Measurements from ENCODE around the gene HBS1L.

HBS1L gene

DNA sequence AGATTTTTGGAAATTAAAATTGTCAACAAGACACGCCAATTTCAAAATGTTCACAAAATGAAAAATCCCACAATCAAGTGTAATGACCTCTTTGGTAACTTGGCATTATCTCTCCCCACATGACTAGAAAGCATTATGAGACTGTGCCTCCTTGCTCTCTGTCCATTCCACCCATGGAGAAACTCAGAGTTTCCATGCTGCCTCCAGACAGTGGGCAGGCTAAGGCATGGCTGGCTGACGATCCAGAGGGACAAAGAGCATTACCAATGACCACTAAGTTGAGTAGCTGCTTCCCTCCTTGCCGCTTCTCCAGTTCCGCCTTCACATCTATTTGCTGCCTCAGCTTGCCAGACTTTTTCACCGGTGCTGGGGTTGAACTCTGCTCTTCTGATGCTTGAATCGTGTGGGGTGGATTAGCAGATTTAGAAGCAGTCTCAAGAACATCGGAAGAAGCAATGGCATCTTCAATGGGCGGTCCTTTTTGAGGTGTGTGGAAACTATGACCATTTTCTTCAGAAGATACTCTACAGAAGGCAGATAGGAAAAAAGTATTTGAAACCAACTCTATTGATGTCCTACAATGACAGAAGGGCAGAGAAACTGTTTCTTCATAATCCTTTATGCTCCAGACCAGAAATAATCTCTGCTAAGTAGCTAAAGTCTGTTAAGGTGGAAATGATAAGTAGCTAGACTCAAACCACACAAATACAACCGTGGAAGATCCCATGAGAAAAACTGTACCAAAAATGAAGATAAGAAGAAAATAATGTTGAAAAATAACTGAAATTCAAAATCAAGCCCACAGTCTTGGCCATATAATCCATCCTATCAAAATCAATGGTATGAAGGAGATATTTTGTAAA, 57.3 kb downstream of the HBS1L start:
- no peak for DNase-seq (ENCODE audit: low spot score)

DNA sequence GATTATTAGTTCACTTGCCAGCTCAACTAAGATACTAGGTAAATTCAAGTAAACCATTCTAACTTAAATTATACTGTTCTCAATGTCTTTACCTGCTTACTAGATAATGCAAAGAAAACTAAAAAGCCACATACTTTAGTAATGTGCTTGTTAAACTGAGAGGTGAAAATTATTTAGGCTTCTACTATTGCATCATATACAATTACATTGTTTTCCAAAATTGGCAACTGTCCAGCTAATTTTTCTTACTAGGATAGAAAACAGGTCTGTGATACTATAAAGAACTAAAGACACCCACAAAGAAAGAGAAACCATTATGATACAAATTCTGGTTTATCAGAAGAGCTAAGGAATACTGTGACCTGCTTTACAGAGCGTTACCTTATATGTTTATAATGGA, 59.1 kb downstream of the HBS1L start:
- no peak for DNase-seq (ENCODE audit: low spot score)

DNA sequence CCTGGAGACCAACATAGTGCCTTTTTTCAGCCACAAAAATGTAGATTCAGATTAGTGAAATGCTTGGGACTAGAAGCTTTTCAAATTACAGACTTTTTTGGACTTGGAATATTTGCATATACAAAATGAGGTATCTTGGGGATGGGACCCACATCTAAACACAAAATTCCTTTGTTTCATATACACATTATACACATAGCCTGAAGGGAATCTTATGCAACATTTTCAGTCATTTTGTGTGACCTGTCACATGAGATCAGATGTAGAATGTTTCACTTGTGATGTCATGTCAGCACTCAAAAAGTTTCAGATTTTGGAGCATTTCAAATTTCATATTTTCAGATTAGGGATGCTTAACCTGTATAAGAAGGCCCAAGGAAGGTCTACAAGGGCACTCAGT, 60.2 kb downstream of the HBS1L start:
- no peak for DNase-seq (ENCODE audit: low spot score)

DNA sequence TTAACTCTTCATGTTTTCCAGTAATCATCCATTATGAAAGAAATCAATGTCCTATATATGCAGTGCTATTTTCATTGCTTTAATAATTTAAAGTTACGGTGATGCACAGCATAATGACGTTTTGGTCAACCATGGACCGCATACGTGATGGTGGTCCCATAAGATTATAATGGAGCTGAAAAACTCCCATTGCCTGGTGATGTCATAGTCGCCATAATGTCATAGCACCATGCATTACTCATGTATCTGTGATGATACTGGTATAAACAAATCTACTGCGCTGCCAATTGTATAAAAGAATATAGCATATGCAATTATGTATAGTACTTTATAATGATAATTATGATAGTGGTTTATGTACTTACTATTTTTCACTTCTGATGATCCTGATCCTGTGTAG, 62.5 kb downstream of the HBS1L start:
- no peak for DNase-seq (ENCODE audit: low spot score)

DNA sequence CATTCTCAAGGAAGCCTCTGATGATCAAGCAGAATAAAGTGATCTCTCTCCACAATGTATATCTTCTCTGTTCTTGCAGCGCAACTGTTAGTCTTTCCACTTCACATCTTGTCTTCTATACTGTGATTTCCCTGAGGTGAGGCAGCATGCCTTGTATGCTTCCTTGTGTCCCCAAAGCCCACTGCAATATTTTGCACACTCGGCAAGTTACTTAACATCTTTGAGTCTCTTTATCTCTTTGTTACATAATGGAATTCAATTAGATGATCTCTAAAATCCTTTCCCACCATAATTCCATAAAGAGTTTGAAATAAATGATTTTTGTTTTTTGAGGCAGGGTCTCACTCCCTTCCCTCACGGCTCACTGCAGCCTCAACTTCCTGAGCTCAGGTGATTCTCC, 64.4 kb downstream of the HBS1L start:
- DNase-seq (ENCODE audit: low spot score) = no peak

DNA sequence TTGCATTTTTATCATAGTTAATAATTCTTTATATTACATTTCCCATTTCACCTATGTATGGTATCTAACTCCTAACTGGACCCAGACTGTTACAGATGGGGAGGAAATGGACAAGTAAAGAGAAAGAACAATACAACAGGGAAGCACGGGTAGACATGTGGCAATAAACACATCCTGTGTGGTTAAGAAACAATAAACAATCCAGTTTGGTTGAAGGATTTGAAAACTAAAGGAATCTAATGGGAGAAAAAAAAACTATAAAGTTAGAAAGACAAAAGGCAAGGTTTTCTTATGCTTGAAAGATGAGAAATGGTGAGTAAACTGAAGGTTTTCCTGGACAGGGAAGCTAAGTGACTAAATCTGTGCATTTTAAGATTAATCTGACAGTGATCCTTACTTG, 69.8 kb downstream of the HBS1L start:
- DNase-seq (ENCODE audit: low spot score) = peak; percentile 38

DNA sequence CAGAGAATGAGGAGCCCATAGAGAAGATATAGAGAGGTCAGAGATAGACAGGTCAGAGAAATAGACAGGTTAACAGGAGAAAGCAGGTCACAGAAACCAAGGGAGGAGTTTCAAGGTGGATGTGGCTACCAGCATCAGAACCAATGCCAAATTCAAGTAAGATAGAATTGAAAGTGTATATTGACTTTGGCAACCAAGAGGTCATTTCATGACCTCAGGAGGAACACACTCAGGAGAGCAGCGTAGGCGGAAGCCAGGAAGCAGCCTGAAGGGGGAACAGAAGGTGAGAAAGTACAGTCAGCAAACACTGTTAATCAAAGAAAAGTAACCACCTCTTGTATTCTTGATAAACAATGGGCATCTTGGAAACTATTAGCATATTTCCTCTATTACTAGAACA, 70.8 kb downstream of the HBS1L start:
- DNase-seq (ENCODE audit: low spot score) = no peak

DNA sequence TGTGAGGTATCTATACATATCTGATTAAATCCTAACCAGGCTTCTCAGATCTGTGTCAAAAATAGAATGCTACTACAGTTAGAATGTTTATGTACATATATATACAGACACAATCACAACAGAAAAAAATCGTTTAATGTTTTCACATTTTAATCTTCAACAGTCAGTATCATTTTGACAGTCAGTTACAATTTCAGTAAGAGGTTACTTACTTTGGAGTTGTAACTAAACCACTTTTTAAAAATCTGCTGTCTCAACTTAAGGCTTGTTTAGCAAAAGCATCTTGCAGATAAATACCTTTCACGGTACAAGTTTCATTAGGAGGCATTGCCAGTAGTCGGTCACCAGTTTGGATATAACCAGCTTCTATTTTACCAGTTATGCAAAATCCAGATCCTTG, 72.5 kb downstream of the HBS1L start:
- no peak for DNase-seq (ENCODE audit: low spot score)

DNA sequence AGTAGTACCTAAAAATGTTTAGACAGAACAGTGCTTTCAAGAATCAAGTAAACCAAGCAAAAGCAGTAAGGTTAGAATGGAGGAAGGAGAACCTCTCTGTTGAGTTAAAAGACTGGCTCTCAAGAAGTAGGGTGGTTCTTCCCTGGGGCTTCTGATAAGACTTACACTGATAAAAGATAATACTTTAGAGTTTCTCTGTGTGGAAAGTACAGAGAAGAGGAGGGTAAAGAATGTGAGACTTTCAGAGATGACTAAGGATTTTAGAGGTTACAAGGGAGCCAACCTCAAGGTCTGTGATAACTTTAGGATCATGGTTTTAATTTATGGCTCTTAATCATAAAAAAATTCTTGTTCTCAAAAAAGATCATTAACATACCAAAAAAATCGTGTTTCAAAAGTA, 73.8 kb downstream of the HBS1L start:
- DNase-seq (ENCODE audit: low spot score) = no peak

DNA sequence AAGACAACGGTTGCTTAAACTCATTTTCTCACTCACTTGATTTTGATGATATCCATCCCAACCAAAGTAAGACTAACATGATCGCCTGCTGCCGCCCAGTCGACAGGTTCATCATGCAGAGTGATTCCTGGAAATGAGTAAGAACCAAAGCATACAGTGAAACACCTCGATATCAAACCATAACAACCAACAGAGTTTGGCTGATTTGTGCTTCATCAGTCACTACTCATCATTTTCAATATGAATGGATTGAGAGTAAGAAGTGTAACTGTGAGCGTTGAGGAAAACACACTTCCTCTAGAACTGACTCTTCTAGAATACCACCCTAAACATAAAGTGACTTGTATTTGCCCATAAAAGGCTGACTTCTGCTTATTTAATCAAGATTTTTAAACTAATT, 75.5 kb downstream of the HBS1L start:
- DNase-seq (ENCODE audit: low spot score) = no peak

DNA sequence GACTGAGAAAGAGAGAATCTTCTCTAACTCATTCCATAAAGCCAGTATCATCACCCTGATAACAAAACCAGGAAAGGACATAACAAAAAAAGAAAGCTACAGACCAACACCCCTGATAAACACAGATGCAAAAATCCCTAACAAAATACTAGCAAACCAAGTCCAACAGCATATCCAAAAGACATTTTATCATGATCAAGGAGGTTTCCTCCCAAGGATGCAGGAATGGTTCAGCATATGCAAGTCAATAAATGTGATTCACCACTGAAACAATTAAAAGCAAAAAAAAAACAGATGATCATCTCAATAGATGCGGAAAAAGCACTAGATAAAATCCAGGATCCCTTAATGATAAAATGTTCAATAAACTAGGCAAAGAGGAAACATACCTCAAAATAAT, 80.3 kb downstream of the HBS1L start:
- DNase-seq (ENCODE audit: low spot score) = no peak

DNA sequence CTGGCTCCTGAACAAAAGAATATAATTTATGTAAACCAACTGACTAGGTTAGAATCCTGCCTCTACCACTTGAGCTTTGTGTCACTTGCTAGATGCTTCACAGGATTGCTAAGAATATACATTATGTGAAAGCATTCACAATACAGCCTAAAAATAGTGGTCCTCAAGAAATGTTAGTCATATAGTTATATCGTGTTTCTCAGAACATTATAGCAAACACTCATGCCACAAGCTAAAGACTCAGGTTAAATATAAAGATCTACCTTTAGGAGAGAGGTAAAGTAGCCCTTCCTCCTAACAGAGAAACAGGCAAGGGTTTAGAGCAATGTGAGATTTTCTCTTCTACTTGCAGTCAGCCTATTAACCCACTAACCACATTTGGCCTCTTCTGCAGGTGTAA, 86.9 kb downstream of the HBS1L start:
- no peak for DNase-seq (ENCODE audit: low spot score)

DNA sequence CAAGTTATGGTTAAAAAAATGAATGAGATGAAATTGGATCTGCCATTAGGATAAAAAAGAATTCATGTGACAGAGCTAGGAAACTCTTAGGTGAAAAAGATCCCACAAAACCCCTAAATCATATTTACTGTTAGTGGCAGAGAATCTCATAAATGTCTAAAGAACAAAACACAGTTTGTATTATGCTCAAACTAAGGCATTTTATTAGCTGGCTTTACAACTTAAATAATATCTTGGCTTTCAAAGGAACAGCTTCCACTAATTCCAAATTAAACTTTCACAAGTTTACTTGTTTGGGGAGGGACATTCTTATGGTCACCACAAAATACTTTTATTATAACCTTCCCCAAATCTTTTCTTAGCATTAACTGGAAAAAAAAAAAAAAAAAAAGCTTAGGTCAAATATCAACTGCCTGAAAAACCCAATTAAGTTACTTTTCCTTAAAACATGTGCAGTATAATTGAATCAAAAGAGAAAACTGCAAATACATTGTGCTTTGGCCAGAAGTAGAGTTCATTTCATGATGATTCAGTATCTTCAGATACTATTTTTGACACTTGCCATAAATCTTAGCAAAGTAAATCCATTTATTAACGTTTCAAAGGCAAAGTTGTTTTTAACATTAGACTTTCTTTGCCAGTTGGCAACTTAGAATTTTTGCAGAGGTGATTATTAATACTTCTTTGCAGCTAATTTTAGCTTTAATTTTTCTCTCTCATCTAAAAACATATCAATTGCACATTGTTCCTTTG, 90.0 kb downstream of the HBS1L start:
- DNase-seq (ENCODE audit: low spot score) = no peak

DNA sequence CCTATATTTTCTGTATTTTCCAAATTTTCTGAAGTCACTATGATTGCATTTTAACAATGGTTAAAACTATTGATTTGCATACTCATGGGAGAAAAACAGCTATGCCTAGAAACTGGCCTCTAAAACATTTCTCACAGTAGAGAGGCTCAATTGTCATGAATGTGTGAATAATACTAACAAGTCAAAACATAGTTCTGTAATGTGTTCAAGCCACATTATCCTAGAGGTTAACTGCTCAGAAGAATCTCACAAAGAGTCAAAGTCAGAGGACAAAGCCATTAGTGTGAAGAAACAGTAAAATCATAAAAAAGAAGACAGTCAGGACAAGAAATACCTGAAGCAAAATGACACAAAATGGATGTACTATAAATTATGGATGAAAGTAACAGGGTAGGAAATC, 92.2 kb downstream of the HBS1L start:
- DNase-seq (ENCODE audit: low spot score) = no peak

DNA sequence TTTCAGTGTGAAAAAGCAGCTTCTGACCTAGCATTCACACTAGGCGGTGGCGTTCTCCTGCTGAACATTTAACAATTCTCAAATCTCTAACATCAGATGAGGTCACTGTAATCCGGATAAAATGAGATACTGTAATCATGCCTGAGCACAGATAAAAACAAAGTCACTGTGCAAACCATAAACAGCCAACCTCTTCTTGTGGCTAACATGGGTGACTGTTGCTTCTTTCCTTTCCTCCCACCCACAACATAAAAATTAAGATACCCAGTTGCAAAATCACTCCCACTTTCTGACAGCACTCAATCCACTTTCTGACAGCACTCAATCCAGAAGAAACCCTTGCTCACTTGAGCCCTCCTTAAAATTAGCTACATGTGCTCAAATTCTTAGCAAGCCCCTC, 93.3 kb downstream of the HBS1L start:
- DNase-seq (ENCODE audit: low spot score) = no peak

DNA sequence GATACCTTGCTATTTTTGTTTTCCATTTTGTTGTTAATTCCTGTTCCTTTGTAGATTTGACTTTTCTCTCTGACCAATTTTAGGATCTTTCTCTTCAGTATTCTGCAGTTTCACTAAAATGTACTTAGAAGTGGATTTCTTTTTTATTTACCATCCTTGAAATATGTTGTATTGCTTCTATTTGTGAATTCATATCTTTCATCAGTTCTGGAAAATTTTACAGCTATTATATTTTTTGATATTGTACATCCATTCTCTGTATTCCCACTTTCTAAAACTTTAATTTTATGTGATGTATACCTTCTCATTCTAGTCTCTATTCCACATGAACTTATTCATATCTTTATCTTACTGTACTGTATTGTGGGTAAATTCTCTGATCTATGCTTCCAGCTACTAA, 95.0 kb downstream of the HBS1L start:
- DNase-seq (ENCODE audit: low spot score) = no peak

DNA sequence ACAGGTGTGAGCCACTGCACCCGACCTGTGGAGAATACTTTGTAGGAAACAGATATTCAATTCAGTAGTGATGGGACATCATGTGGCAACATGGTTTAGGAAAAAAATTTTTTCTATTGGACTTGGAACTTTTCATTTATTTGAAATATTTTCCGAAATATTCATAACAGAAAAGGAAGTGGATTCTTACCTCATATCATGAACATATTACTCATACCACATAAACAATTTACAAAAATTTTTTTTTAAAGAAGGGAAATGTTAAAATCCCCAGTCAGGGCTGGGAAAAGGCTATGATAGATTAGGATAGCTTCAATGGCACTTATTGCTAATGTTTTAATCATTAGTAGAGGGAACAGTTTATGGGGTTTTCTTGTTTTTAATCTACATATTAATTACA, 97.9 kb downstream of the HBS1L start:
- DNase-seq (ENCODE audit: low spot score) = no peak

DNA sequence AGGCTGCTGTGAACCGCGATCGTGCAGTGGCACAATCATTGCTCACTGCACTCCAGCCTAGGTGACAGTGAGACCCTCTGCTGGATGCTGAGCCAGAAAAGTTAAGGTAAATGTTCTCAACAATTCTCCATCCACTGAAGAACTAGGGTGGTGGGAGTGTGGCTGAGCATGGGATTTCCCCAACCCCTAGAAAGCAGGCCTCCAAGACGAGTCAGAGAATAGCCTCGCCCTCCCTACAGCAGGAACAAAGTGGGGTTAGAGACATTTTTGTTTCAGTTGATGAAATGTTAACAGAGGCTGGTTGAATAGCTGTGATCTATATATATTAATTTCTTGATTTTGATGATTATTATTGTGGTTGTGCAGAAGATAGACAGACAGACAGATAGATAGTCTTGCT, 98.6 kb downstream of the HBS1L start:
- DNase-seq (ENCODE audit: low spot score) = no peak

DNA sequence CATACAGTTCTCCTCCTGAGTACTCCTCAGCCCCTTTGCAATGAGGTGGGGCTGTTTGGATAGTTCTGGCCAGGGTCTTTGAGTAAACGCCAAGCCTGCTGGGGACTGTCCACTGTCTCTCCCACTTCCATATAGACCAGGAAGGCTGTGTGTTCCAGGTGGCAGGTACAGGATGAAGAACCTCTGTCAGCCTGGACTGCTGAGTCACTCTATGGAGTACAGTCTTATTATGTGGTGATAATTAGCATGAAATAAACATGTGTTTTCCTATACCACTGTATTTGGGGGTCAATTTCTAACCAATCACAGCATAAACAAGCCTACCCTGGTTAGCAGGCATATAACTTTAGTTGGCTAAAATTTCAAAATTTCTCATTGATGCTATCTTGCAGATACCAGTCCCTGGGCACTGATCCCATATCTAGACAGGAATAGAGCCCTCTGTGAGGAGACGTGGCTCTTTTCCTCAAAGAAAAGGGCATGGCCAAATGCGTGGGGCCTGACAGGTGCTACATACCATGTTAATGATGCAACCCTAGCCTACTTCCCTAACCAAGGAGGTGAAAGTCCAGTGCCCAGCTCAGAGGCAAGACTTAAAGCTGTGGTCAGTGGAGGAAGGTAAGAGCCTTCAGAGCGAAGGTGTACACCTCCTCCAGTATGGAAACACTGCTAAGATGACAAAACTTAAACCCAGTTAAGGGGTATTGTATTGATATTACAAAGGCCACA, 100.2 kb downstream of the HBS1L start:
- no peak for DNase-seq (ENCODE audit: low spot score)

DNA sequence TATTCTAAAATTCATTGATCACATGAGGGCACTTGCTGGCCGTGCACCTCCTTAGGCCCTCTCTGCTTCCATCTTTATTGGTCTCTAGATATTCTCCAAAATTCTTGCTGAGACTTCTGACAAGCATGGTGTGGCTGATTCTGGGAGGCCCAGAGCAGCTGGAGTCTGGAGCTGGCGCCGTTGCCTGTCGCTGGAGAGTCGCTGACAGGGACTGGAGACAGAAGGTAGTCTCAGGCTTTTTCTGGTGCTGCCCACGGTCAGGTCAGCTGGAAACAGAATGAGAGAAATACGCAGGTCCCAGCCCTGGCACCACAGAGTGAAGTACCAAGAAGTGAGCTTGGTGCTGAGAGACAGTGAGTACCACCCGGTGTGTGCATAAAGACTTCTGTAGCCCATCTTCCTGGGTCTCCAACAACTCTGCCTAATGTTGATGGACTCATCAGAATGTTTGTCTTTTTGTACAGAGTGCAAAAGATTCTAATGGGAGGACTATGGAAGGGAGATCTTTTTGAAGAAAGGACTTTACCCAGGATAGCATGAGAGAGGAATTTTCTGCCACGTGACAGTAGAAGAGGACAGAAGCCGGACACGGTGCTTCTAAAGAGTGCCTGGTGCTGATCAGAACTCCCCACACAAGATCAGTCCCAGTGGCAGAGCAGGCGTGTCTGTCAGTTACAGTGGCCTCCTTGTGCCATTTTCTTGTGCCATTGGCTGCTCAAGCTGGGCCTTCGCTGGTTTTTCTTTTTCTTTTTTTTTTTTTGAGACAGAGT, 102.9 kb downstream of the HBS1L start:
- DNase-seq (ENCODE audit: low spot score) = no peak

DNA sequence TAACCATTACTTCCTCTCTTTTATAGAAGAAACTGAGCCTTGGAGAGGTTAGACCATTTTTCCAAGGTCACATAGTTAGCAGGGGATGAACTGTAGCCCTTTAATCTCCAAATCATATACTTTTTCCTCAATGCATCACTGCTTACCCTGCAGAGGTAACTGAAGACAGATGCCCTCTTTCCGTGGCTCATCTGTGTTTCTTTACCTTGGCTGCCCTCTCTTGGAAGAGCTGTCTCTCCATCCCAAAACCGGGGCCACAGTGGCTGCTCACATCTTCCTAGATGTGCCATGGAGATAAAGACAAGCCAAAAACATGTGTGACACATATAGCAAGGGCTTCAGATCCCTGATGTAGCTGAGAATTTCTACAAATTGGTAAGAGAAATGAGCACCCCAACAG, 104.1 kb downstream of the HBS1L start:
- no peak for DNase-seq (ENCODE audit: low spot score)

DNA sequence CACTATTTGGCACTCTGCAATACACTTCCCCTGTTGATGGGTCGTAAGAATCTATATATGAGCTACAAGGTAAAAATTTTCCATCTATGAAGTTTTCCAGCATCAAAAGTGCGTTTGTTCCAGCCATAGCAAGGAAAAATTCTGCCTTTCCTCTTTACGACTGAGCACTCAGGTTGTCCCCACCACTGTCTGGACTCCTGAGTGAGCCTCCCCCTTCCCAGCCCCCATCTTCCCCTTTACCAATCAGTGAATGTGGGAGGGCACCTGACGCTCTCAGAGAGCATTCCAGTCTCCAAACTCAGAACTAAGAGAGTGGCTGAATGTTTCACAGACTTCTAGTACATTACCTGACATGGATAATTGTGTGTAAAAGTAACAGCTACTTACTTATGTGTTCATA, 104.7 kb downstream of the HBS1L start, which contains the start of gene ALDH8A1:
Gene ALDH8A1 (minus strand): TSS at position 175 of the 400 bp plus-strand sequence. CDS start 48 bp downstream, at position 127.
- DNase-seq (ENCODE audit: low spot score) = no peak
